Activated CD4-positive, alpha-beta T cell treated with anti-CD3 and anti-CD28 coated beads for 36 hours (primary cell): ENCODE measurements around the gene PAX9. TPM values are rescaled to one million over a fixed set of nuclear protein-coding genes. Genes with fewer than 3 reads are reported as not detected.

ENCODE experiments used
- ATAC-seq: fragments of 200-7000 bp; cut with Tn5 transposase; one replicate; pipeline ENCODE4 v1.10.0; 2021; ENCODE audit warnings: mild to moderate bottlenecking, moderate library complexity
- CTCF ChIA-PET: fragments of 350-600 bp; sonication (Branson Sonifier 250); formaldehyde crosslinking; loops from one replicate; lab custom pipeline; 2021; ENCODE audit warnings: antibody characterized with exemption; lab: Charles Lee
- POLR2A ChIA-PET: fragments of 350-600 bp; sonication (Branson Sonifier 250); formaldehyde crosslinking; loops from one replicate; lab custom pipeline; 2021; ENCODE audit warnings: antibody characterized with exemption, inconsistent platforms; lab: Charles Lee
- DNase-seq: peaks from one replicate; pipeline ENCODE4 v3.0.0-alpha.2; 2020
- H3K27ac Mint-ChIP-seq: one replicate; pipeline ENCODE4 v1.8.0; 2021; ENCODE audit warnings: mixed read lengths
- H3K27me3 Mint-ChIP-seq: one replicate; pipeline ENCODE4 v1.8.0; 2021; ENCODE audit warnings: mixed read lengths
- H3K36me3 Mint-ChIP-seq: one replicate; pipeline ENCODE4 v1.8.0; 2021; ENCODE audit warnings: low read depth, mixed read lengths
- H3K4me1 Mint-ChIP-seq: one replicate; pipeline ENCODE4 v1.8.0; 2021; ENCODE audit warnings: mixed read lengths
- H3K4me3 Mint-ChIP-seq: one replicate; pipeline ENCODE4 v1.8.0; 2021; ENCODE audit warnings: mild to moderate bottlenecking, moderate library complexity, mixed read lengths
- H3K9me3 Mint-ChIP-seq: one replicate; pipeline ENCODE4 v1.8.0; 2021; ENCODE audit warnings: low read depth, mixed read lengths
- intact Hi-C, 2 experiments: fragments of 100-400 bp; cut with DNase I in 1 of 2; cut with micrococcal nuclease in 1 of 2; formaldehyde crosslinking; loops; one replicate each; pipeline versions ENCODE4 v1.14.2 to v1.15.1; 2022 to 2024; cut with DNase I, micrococcal nuclease
- total RNA-seq, 2 experiments: library from RNA; stranded (reverse); gene quantifications; one replicate each; pipeline ENCODE4 v1.2.3, GENCODE V29; 2021

Gene PAX9
- total RNA-seq, 2 experiments from 2014 or later, result not detected

- peaks cover 5% of the 10 kb centered on the region for H3K27me3 Mint-ChIP-seq
- H3K4me1 Mint-ChIP-seq, result no peaks in the 10 kb centered on the region
- intact Hi-C loops, result no loop called here
- H3K4me3 Mint-ChIP-seq, result no peak overlapping the region
- no peaks in the 10 kb centered on the region for H3K36me3 Mint-ChIP-seq
- ATAC-seq (no peak), DNase-seq (no peak)
- H3K9me3 Mint-ChIP-seq, result no peaks in the 10 kb centered on the region
- ChIA-PET POLR2A (no interaction called here), CTCF (interaction anchor here (0.6 kb wide), 1 partner anchor 9 kb away, joined by 3 read pairs; no protein-coding TSS in a partner anchor)
- no peak overlapping the region for H3K27ac Mint-ChIP-seq
These were observed 56.6 kb downstream of the PAX9 start for GRCh38 chr14:36718216-36718615.

- no peak for DNase-seq
- Mint-ChIP-seq H3K4me1 (no peaks in the 10 kb centered on the region), H3K27me3 (peaks cover 2% of the 10 kb centered on the region), H3K27ac (no peak overlapping the region), H3K36me3 (no peaks in the 10 kb centered on the region), H3K9me3 (no peaks in the 10 kb centered on the region), H3K4me3 (no peak overlapping the region)
- ATAC-seq, result no peak
- intact Hi-C loops, result no loop called here
- CTCF ChIA-PET, result no interaction called here
- POLR2A ChIA-PET, result no interaction called here
These were observed 58.2 kb downstream of the PAX9 start for GRCh38 chr14:36719823-36720222.

GRCh38 chr14:36720657-36721056, 59.0 kb downstream of the PAX9 start:
- DNase-seq (no peak), ATAC-seq (no peak)
- ChIA-PET CTCF (no interaction called here), POLR2A (no interaction called here)
- Mint-ChIP-seq H3K36me3 (no peaks in the 10 kb centered on the region), H3K4me3 (no peak overlapping the region), H3K9me3 (no peaks in the 10 kb centered on the region), H3K4me1 (no peaks in the 10 kb centered on the region), H3K27me3 (peaks cover 2% of the 10 kb centered on the region), H3K27ac (no peak overlapping the region)
- intact Hi-C loops, result no loop called here

GRCh38 chr14:36721877-36722276, 60.2 kb downstream of the PAX9 start:
- no peak for ATAC-seq
- H3K4me1 Mint-ChIP-seq, result no peaks in the 10 kb centered on the region
- peaks cover 2% of the 10 kb centered on the region for H3K27me3 Mint-ChIP-seq
- intact Hi-C loops, result no loop called here
- ChIA-PET CTCF (no interaction called here), POLR2A (no interaction called here)
- H3K36me3 Mint-ChIP-seq, result no peaks in the 10 kb centered on the region
- H3K4me3 Mint-ChIP-seq, result no peak overlapping the region
- no peak overlapping the region for H3K27ac Mint-ChIP-seq
- no peak for DNase-seq
- H3K9me3 Mint-ChIP-seq, result no peaks in the 10 kb centered on the region

- no peak overlapping the region for H3K27ac Mint-ChIP-seq
These were observed 61.9 kb downstream of the PAX9 start for GRCh38 chr14:36723530-36723929.

GRCh38 chr14:36724162-36724561, 62.5 kb downstream of the PAX9 start:
- ChIA-PET CTCF (interaction anchor here (0.7 kb wide), 1 partner anchor 160 kb away, joined by 3 read pairs; no protein-coding TSS in a partner anchor), POLR2A (no interaction called here)
- Mint-ChIP-seq H3K9me3 (no peaks in the 10 kb centered on the region), H3K27ac (no peak overlapping the region), H3K27me3 (peaks cover 2% of the 10 kb centered on the region), H3K4me3 (no peak overlapping the region), H3K36me3 (no peaks in the 10 kb centered on the region), H3K4me1 (no peaks in the 10 kb centered on the region)
- DNase-seq, result no peak
- intact Hi-C loops, result no loop called here
- ATAC-seq, result no peak

More at GRCh38 chr14:36723530-36723929, 61.9 kb downstream of the PAX9 start:
- H3K4me3 Mint-ChIP-seq, result no peak overlapping the region
- no peaks in the 10 kb centered on the region for H3K36me3 Mint-ChIP-seq
- ATAC-seq, result no peak
- H3K9me3 Mint-ChIP-seq, result no peaks in the 10 kb centered on the region
- POLR2A ChIA-PET, result no interaction called here
- peaks cover 2% of the 10 kb centered on the region for H3K27me3 Mint-ChIP-seq
- no peaks in the 10 kb centered on the region for H3K4me1 Mint-ChIP-seq
- intact Hi-C loops, result no loop called here
- no peak for DNase-seq
- CTCF ChIA-PET, result no interaction called here

GRCh38 chr14:36726128-36726527, 64.5 kb downstream of the PAX9 start:
- CTCF ChIA-PET, result interaction anchor here (0.9 to 1.1 kb wide), 2 partner anchors 9 to 20 kb away, joined by 3 to 4 read pairs; no protein-coding TSS in a partner anchor
- Mint-ChIP-seq H3K4me1 (no peaks in the 10 kb centered on the region), H3K27me3 (peaks cover 2% of the 10 kb centered on the region), H3K4me3 (no peak overlapping the region), H3K9me3 (no peaks in the 10 kb centered on the region), H3K36me3 (no peaks in the 10 kb centered on the region), H3K27ac (no peak overlapping the region)
- no peak for DNase-seq
- intact Hi-C loops, result no loop called here
- POLR2A ChIA-PET, result no interaction called here
- ATAC-seq, result no peak

Other genes with a start within 250 kb of the PAX9 start
- gene NKX2-1, start 141.6 kb upstream of the PAX9 start, total RNA-seq, result not detected
- not detected for gene NKX2-8, start 79.2 kb upstream of the PAX9 start, total RNA-seq